GM12892 (cell line): Measurements from ENCODE around the gene ARHGAP23.

Experiments
- DNase-seq: peaks from one replicate; pipeline ENCODE4 v3.0.0; 2011; ENCODE audit not compliant: insufficient read length
- FAIRE-seq: peaks from 2 replicates; lab custom pipeline; 2011; peaks lifted over from hg19 to GRCh38; lab: Jason Lieb, UNC
- POLR2A ChIP-seq: IDR thresholded peaks from 2 replicates; pipeline ENCODE4 v1.6.1; 2011; ENCODE audit warnings: low read depth, low read length, control low read depth
- POLR2AphosphoS5 ChIP-seq: IDR thresholded peaks from 2 replicates; pipeline ENCODE4 v1.6.1; 2011; ENCODE audit warnings: low read depth, low read length, control low read depth
- TAF1 ChIP-seq: IDR thresholded peaks from 2 replicates; pipeline ENCODE4 v1.6.1; 2011; ENCODE audit warnings: low read depth, mild to moderate bottlenecking, control low read depth, low read length, borderline replicate concordance

The ARHGAP23 gene

DNA sequence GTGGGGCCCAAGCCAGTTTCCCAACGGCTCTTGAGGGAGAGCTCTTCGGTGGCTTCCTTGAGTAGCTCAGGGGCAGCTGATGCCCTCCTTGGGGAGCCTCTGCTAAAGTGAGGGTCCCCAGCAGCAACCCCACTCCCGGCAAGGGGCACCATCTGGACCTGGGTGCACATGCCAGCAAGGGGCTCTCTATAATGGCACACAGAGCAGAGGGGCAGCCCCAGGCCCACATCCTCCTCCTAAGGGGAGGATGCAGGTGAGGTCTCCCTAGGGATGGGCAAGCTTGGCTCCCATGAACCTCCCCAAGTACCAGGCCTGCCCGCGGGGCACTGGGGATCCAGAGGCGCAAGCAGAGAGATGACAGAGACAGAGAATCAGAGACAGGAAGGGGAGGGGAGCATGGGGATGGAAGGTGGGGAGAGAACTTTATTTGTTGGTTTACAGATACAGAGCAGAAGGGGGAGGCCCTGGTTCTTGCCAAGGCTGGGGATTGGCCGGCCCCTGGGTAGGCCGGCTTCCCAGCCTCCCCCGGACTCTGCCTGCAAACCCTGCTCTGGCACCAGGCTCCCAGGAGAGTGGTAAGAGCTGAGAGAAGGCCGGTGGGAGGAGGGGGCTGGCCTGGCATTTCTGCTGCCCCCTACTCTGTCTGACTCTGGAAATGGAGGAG, 116.0 kb downstream of the ARHGAP23 start:
- DNase-seq (no peak), FAIRE-seq (no peak)
- TF ChIP-seq POLR2A (no peak), POLR2AphosphoS5 (no peak), TAF1 (no peak)

DNA sequence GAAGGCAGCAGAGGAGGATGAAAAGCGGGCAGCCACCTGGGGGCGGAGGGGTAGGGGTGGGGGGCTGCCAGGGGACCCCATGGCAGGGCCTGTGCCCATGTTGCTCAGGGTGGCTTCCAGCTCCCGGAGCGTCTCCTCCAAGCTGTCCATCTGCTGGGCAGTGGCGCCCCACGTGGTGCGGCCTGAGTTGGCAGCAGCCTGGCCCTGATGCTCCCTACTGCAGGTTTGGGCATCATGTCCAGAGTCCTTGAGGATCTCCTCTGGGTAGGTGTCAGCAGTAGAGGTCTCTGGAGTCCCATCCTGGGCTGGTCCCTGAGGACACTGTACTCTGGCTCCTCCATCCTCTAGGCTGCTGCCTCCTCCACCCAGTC, 116.6 kb downstream of the ARHGAP23 start:
- no peak for DNase-seq
- FAIRE-seq = no peak
- TF ChIP-seq POLR2A (no peak), POLR2AphosphoS5 (no peak), TAF1 (no peak)

DNA sequence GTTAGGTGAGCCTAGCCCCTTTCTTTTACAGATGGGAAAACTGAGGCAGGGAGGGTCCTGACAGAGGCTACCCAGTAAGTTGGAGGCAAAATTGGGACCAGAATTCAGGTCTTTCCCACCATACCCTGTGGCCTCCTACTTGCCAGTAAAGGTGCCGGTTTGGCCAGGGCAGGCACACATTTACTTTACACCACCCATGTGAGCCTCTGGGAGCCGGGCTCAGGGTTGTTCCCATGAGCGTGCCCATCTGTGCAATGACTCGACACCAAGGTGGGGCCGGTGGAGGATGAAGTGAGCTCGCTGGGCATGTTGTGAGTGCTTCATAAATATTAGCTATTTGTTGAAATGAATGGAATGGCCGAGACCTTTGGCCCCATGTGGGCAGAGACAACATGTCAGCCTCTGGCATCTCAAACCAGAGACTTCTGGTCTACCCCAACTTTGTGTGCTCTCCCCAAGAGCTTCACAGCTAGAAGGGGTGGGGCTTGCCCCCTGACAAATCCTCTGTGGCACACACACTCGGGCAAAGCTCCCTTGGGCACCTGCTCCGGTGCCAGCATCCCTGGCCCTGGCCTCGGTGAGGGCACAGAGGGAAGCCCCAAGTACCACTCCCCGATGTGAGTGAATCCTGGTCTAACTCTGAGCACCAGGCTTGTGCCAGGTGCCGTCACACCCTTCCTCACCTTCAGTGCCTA, 117.4 kb downstream of the ARHGAP23 start:
- TF ChIP-seq POLR2AphosphoS5 = no peak
- TF ChIP-seq POLR2A = no peak
- TF ChIP-seq TAF1 = no peak
- DNase-seq (no peak), FAIRE-seq (no peak)

DNA sequence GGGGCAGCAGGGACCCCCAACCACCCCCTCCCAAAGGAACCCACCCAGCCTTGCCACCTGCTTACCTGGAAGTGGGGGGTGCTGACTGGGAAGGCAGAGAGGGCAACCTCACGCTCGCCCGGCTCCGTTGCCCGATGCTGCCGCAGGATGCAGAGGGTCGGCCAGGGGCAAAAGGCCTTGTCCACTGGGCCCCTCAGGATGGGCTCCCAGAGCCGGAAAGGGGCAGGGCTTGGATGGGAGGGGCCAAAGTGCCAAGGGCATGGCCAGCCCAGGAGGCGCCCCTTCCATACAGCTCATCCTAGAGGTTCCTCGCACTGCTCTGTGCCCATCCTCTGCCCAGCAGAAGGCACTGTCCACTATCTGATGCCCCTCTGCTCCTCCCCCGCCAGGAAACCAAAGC, 118.1 kb downstream of the ARHGAP23 start:
- TF ChIP-seq POLR2A = no peak
- no peak for TF ChIP-seq POLR2AphosphoS5
- TF ChIP-seq TAF1 = no peak
- DNase-seq (no peak), FAIRE-seq (no peak)

DNA sequence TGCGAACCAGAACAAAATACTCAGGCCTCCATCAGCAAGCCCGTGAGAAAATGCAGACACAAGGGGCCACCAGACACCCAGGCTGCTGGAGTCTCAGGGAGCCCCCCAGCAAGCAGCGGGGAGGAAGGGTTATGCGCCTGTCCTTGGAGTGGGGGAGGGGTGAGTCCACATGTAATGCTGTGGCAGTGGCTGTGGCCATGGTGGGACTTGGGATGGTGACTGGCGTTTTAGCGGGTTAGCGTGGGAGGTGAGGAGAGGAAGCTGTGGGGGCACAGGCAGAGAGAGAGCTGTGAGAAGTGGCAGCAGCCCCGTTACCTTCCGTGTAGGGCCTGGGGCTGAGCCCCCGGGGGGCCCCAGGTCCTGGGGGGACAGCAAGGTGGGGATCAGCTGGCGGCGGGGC, 119.2 kb downstream of the ARHGAP23 start:
- DNase-seq (no peak), FAIRE-seq (no peak)
- TF ChIP-seq POLR2A = no peak

DNA sequence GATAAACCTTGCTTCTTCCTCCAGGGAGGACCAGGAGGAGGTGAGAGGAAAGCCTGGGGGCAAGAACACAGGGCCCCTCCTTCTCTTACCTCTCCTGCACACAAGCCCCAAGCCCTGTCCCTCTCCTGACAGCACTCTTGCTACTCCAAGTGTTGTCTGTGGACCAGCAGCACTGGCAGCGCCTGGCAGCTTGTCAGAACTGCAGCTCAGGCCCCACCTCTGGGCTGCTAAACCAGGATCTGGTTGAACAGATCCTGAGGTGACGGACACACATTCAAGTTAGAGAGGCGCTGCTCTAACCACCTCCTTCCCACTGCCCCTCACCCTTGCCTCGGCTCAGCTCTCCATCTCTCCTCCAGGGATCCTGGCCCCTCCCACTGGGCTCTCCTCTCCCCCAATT, 121.0 kb downstream of the ARHGAP23 start:
- no peak for DNase-seq
- no peak for FAIRE-seq
- TF ChIP-seq POLR2AphosphoS5 (no peak), TAF1 (no peak), POLR2A (no peak)

DNA sequence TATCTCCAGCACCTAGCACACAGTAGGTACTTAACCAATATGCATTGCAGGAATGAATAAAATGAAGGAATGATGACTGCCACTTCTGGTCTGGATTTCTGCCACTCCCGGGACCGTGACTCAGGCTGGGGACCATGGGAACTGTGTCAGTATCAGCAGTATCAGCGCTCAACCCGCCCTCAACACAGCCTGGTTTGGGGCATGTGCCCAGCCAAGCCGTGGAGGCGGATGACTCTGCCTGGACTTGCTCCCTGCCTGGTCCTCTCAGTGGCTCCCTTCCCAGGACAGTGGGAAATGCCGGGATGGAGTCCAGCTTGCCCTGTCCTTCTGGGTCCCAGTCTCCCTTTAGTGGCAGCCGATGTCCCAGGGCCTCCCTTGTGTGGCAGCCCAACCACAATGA, 122.4 kb downstream of the ARHGAP23 start:
- DNase-seq = no peak
- no peak for TF ChIP-seq POLR2A
- no peak for TF ChIP-seq POLR2AphosphoS5
- TF ChIP-seq TAF1 = no peak
- FAIRE-seq = no peak

DNA sequence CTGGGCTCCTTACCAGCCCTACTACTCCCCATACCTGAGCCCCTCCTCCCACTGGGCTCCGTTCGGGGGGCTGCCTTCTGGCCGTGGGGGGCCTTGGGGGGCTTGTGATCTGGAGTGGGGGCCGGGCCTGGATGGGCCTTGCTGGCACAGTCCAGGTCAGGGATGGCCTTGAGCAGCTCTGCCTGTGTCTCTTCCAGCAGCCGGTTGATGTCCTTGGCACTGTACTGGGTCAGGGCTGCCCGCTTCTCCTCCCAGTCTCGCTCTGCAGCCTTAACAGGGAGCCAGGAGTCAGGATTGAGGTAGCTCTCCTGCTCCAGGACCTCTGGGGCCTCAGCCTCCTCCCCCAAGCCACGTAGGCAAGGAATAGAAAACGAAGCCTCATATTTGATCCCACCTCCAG, 122.9 kb downstream of the ARHGAP23 start:
- FAIRE-seq = no peak
- TF ChIP-seq TAF1 = no peak
- no peak for TF ChIP-seq POLR2A
- no peak for TF ChIP-seq POLR2AphosphoS5
- DNase-seq = no peak

DNA sequence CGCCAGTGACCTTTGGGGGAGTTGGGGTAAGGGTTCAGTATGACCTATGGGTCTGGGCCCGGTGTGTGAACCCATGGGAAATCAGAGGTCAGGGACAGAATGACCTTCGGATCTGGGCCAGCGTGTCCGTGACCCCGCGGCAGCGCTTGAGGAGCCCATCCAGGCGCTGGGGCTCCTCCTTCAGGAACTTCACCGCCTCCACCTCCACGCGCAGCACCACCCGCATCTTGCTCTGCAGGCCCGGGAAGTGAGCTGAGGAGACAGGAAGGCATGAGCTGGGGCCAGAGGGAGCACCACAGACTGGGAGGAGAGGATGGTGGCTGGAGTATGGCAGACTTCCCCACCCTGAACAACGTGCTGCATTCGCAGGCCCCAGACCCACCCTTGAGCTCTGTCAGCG, 124.1 kb downstream of the ARHGAP23 start:
- FAIRE-seq = no peak
- no peak for DNase-seq
- no peak for TF ChIP-seq POLR2AphosphoS5
- no peak for TF ChIP-seq POLR2A
- TF ChIP-seq TAF1 = no peak

DNA sequence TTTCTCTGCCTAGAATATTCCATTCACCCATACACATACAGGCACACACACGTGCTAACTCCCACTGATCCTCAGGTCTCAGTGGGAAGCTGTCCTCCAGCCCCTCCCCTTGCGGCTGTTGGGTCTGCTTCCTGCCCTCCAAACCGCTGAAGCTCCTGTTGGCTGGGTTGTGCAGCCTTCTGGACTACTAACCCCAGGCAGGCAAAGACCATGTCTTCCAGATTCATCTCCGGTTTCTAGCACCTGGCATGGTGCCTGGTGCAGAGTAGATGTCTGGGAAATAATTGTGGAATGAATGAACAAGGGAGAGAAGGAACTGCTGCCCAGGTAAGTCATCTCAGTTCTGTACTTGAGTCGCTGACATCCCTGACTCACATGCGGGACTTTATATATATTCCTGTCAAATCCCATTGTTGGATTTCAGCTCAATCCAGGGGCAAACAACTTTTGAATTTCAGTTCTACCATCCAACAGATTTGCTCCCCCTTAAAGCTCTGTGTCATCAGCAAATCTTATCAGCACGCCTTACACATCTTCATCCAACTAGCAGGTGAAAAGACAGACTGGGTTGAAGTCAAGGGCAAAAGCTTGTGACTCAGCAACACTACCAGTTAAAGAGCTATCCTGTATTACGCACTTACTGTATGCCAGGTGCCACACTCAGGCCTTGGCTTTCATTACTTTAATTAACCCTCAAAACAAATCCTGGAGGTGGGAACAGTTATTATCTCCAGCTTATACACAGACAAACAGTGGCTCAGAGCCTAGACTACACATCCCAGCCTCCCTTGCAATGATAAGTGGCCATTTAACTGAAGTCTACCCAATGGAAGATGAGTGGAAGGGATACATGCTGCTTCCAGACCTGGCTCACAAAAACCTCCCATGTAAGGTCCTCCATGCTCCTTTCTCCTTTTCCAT, 126.4 kb downstream of the ARHGAP23 start:
- no peak for TF ChIP-seq TAF1
- TF ChIP-seq POLR2A = no peak
- no peak for TF ChIP-seq POLR2AphosphoS5
- FAIRE-seq = no peak
- no peak for DNase-seq

DNA sequence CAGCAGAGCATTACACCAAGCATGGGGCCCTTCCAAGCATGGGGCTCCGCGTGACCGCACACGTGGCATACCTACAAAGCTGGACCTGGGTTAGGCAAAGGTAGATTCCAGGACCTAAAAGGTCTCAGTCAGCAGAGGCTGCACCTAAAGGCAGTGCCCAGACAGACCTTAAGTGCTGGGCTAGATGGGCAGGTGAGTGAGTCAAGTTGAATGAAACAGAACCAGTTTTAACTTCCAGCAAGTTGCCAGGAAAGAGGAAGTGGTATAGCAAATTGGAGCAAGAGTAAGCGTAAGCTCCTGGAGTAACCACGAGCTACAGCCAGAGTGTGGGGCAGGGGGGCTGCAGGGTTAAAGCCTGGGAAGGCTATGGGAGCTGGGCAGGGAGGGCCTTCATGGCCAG, 128.0 kb downstream of the ARHGAP23 start:
- DNase-seq (no peak), FAIRE-seq (no peak)
- TF ChIP-seq POLR2A = no peak
- TF ChIP-seq TAF1 = no peak
- no peak for TF ChIP-seq POLR2AphosphoS5
